Pancreas (tissue), 10 donors: Measurements from ENCODE around the gene C1orf159. TPM values are rescaled to one million over a fixed set of nuclear protein-coding genes. Genes with fewer than 3 reads are reported as not detected.

Source experiments
- ATAC-seq, 4 donors: fragments of 200-7000 bp; cut with Tn5 transposase; one replicate each; pipeline versions ENCODE4 v1.8.0 to v1.9.1; 2020; ENCODE audit warnings: mild to moderate bottlenecking in 4 of 4, moderate library complexity in 4 of 4
- DNase-seq, 6 donors: peaks; one replicate each; pipeline ENCODE4 v3.0.0-alpha.2; 2020
- FAIRE-seq: peaks from 2 replicates; lab custom pipeline; 2012; peaks lifted over from hg19 to GRCh38; lab: Jason Lieb, UNC
- H3K27ac ChIP-seq, 4 donors: fragments of 200-600 bp; sonication (generic); 1 replicate in 3 of 4; 2 replicates in 1 of 4; pipeline versions ENCODE4 v1.5.0 to v1.8.0; 2020
- H3K27me3 ChIP-seq, 4 donors: fragments of 200-600 bp; one replicate each; pipeline ENCODE4 v1.8.0; 2021
- H3K36me3 ChIP-seq, 3 donors: fragments of 200-600 bp; sonication (generic) in 1 of 3; one replicate each; pipeline versions ENCODE4 v1.5.0 to v1.8.0; 2020 to 2021
- H3K4me1 ChIP-seq, 3 donors: fragments of 200-600 bp; one replicate each; pipeline ENCODE4 v1.8.0; 2021
- H3K4me3 ChIP-seq, 4 donors: fragments of 200-600 bp; sonication (generic) in 2 of 4; one replicate each; pipeline versions ENCODE4 v1.5.0 to v1.8.0; 2020 to 2021
- H3K9me3 ChIP-seq, 4 donors: fragments of 200-600 bp; one replicate each; pipeline ENCODE4 v1.8.0; 2021
- WGBS, 2 donors: extraction: QIAGEN DNeasy Blood & Tissue Kit; methylation state at CpG; one replicate each; pipeline ENCODE4 v1.1.7; 2013; 5-methylcytosine and 5-hydroxymethylcytosine counted together
- intact Hi-C, 3 donors: fragments of 100-400 bp; cut with DNase I; formaldehyde crosslinking; loops; one replicate each; pipeline versions ENCODE4 v1.11.1 to v1.14.2; 2022
- polyA plus RNA-seq, 2 donors: library from polyadenylated mRNA; stranded (reverse); fragments of 200-250 nt; gene quantifications; one replicate each; pipeline ENCODE4 v1.2.3, GENCODE V29; 2013
- total RNA-seq, 6 donors: library from RNA; stranded (reverse); fragmentation: NEBNext Ultra II Directional in 4 of 6; extraction: Animal tissue kit (Norgen Biotek cat#: 25700) in 4 of 6; gene quantifications; one replicate each; pipeline versions ENCODE4 v1.2.1 to v1.2.4, GENCODE V29; 2021 to 2023
- TF ChIP-seq, protein P1 (sequence below), 4 donors: fragments of 200-600 bp; sonication (generic) in 3 of 4; IDR thresholded peaks; one replicate each; pipeline versions ENCODE4 v1.5.0 to v1.8.0; 2021; ENCODE audit warnings: antibody characterized with exemption in 4 of 4
- donor health status: healthy with polysubstance abuse.
- donor health status: DM: no; HTN: no; CAD: no; lungs with moderate emphysema.
- donor health status: DM: no; HTN: no; CAD: no.
- donor health status: control.
- donor health status: control.
- donor health status: Bipolar disorder and iron deficiency.
- donor health status: DM: yes; HTN: yes; CAD: no.
- donor health status: DM: no; HTN: no; CAD: no.
- donor health status: DM: no; HTN: no; CAD: no.
- donor health status: DM: yes; HTN: yes; CAD: no.

Gene C1orf159
- total and polyA plus RNA-seq, 8 donors = 3.0 to 30.7 (median 4.9) TPM

DNA sequence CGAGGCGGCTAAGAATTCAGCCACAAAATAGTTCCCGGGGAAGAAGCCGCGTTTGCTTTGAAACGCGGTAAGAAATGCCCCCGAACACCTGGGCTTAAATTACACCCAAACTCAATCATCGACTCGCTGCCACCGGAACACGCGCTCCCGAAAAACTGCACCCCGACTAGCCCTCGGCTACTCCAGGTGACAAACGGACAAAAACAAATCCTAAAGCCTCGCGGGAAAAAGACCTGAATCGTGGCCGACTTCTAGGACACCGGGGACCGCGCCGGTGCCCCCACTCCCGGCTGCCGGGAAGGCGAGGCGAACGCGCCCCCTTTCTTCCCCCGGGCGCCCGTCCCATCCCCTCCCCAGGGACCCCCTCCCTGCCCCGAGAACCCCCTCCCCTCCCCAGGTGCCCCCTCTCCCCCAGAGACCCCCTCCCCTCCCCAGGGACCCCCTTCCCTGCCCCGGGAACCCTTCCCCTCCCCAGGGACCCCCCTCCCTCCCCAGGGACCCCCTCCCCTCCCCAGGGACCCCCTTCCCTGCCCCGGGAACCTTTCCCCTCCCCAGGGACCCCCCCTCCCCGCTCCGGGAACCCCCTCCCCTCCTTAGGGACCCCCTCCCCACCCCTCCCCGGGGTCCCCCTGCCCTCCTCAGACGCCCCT, 628 bp downstream of the C1orf159 start:
- Histone ChIP-seq H3K4me1 (no peaks in the 10 kb centered on the region), H3K9me3 (no peaks in the 10 kb centered on the region), H3K27me3 (no peaks in the 10 kb centered on the region), H3K4me3 (peak overlapping the region; percentile 77 to 87 (median 85)), H3K27ac (no peak overlapping the region), H3K36me3 (no peaks in the 10 kb centered on the region)
- WGBS, 2 donors = 3 to 4% methylated on average over 34 to 40 of the region's 41 CpGs
- TF ChIP-seq, protein P1, sequence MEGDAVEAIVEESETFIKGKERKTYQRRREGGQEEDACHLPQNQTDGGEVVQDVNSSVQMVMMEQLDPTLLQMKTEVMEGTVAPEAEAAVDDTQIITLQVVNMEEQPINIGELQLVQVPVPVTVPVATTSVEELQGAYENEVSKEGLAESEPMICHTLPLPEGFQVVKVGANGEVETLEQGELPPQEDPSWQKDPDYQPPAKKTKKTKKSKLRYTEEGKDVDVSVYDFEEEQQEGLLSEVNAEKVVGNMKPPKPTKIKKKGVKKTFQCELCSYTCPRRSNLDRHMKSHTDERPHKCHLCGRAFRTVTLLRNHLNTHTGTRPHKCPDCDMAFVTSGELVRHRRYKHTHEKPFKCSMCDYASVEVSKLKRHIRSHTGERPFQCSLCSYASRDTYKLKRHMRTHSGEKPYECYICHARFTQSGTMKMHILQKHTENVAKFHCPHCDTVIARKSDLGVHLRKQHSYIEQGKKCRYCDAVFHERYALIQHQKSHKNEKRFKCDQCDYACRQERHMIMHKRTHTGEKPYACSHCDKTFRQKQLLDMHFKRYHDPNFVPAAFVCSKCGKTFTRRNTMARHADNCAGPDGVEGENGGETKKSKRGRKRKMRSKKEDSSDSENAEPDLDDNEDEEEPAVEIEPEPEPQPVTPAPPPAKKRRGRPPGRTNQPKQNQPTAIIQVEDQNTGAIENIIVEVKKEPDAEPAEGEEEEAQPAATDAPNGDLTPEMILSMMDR (IDR thresholded peaks at IDR 0.05) = no peak
- peak in 4 of 6 donors; percentile 26 to 77 (median 50) for DNase-seq
- no peak for FAIRE-seq
- intact Hi-C loops = loop anchor here in 1 of 3 donors (10.0 kb wide), 1 partner anchor 80 kb away; no protein-coding TSS in a partner anchor
- no peak for ATAC-seq

DNA sequence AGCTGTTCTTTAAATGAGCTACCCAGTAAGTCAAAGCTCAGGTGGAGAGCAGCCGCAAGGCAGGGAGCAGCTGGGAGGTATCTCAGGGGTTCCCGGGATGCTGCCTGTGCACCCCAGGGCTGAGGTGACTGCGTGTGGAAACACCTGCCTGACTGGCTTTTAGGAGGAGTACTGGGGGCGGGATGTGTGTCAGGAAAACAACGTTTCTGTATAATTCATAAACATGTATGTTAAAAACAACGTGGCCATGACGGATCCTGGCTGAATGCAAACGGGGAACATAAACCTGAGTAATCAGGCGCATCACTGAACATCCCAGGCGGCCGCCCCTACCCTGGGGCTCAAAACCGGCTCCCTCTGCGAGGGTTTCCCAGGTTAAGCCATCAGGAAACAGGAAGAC, 1.5 kb downstream of the C1orf159 start:
- intact Hi-C loops = loop anchor here in 1 of 3 donors (10.0 kb wide), 1 partner anchor 80 kb away; no protein-coding TSS in a partner anchor
- Histone ChIP-seq H3K4me1 (no peaks in the 10 kb centered on the region), H3K36me3 (no peaks in the 10 kb centered on the region), H3K9me3 (no peaks in the 10 kb centered on the region), H3K27me3 (no peaks in the 10 kb centered on the region), H3K27ac (no peak overlapping the region), H3K4me3 (no peak overlapping the region)
- DNase-seq = peak in 2 of 6 donors; percentile 20 to 47
- WGBS, 2 donors = 80 to 82% methylated on average over 13 of the region's 13 CpGs
- no peak for ATAC-seq
- FAIRE-seq = no peak
- TF ChIP-seq, protein P1 (IDR thresholded peaks at IDR 0.05) = no peak

DNA sequence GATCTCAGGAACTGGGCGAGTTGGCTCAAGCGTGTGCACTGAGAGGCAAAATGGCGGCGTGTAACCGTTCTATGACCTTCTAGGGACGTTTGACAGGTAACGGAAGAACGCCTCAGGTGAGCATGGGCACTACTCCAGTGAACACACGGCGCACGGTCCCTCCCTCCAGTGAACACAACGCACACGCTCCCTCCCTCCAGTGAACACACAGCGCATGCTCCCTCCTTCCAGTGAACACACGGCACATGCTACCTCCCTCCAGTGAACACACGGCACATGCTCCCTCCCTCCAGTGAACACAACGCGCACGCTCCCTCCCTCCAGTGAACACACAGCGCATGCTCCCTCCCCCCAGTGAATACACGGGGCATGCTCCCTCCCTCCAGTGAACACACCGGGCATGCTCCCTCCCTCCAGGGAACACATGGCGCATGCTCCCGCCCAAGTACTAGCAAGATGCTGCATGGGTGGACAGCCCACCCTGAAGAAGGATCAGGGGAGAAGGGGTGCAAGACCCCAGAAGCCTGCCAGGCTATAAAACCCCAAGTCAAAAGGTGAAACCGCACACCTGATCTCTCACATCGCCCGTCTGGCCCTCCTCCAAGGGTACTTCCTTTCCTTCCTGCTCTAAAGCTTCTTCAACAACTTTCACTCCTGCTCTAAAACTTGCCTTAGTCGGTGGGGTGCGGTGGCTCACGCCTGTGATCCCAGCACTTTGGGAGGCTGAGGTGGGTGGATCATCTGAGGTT, 3.5 kb downstream of the C1orf159 start:
- Histone ChIP-seq H3K4me3 (no peak overlapping the region), H3K36me3 (no peaks in the 10 kb centered on the region), H3K4me1 (no peaks in the 10 kb centered on the region), H3K9me3 (no peaks in the 10 kb centered on the region), H3K27me3 (no peaks in the 10 kb centered on the region), H3K27ac (no peak overlapping the region)
- DNase-seq (peak in 3 of 6 donors; percentile 13 to 35 (median 28)), FAIRE-seq (no peak), ATAC-seq (no peak)
- intact Hi-C loops = loop anchor here in 1 of 3 donors (10.0 kb wide), 1 partner anchor 78 kb away; no protein-coding TSS in a partner anchor
- 95 to 98% methylated on average over 30 of the region's 30 CpGs for WGBS, 2 donors
- TF ChIP-seq, protein P1 (IDR thresholded peaks at IDR 0.05) = no peak

DNA sequence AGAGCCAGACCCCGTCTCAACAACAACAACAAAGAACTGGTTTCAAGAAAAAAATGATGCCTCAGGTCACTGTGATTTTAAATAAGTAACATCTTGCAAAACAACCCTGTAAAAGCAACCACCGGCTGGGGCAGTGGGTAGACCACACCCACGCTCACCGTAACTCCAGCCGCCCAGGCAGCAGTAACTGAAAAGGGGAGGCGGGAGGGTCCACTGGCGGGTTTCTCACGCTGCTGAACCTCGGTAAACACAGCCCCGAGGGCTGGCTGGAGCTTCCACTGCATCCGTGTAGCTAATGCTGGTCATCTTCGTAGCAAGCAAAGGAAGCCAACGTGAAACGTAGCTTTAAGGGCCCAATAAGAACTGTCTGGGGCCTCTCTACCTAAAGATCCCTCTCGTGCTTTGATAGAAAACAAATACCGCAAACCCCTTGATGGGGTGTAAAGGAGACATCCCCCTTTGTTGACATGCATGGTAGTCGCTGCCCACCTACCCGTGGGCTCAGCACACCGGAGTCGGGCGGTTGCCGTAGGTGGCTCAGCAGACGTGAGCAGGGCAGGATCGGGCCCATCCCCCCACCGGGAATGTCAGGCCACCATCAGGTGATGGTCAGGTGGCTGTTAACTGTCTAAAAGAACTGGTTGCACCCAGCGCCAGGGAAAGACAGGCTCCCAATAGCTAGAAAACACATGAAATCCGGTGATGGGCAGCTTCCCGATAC, 4.2 kb downstream of the C1orf159 start:
- FAIRE-seq (no peak), DNase-seq (peak in 2 of 6 donors; percentile 18 to 29), ATAC-seq (no peak)
- TF ChIP-seq, protein P1 (IDR thresholded peaks at IDR 0.05) = no peak
- Histone ChIP-seq H3K27me3 (no peaks in the 10 kb centered on the region), H3K4me3 (no peak overlapping the region), H3K9me3 (no peaks in the 10 kb centered on the region), H3K27ac (no peak overlapping the region), H3K4me1 (no peaks in the 10 kb centered on the region), H3K36me3 (no peaks in the 10 kb centered on the region)
- intact Hi-C loops = loop anchor here in 1 of 3 donors (10.0 kb wide), 1 partner anchor 77 kb away; no protein-coding TSS in a partner anchor
- 95% methylated on average over 28 of the region's 28 CpGs for WGBS, 2 donors
